ENCODE results near the gene CTNND2. TPM values are rescaled to one million over a fixed set of nuclear protein-coding genes. Genes with fewer than 3 reads are reported as not detected.

Gene CTNND2
- total and polyA plus RNA-seq, 10 donors = 0.93 to 51.0 (median 21.5) TPM

DNA sequence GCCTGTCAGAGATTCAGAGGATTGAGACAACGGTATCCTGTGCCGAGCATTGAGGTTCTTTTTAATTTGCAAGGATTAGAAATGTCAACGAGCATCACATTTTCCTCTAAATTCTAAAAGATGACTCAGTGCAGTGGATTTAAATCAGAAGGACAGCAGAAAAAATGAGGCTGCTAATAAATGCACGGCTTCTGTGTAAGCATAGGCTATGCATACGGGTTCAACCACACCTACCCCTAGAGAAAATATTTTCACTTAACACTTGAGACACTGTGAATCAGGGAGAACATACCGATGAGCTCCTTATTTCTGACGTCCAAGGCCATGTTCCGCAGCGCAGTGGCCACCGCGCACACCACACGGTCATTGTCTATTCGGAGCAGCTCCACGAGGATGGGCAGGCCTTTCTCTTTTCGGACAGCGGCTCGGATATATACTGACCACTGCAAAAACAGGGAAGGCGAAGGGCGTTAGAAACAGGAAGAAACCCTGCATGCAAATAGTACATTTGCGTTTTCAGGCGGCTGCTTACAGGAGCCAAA, 821.8 kb downstream of the CTNND2 start:
- 89 to 95% (median 93%) methylated on average over 21 of the region's 21 CpGs for WGBS, 5 donors
- H3K27ac ChIP-seq = no peak overlapping the region
- DNase-seq = no peak
- H3K4me1 ChIP-seq = no peaks in the 10 kb centered on the region
- TF ChIP-seq, protein P1, sequence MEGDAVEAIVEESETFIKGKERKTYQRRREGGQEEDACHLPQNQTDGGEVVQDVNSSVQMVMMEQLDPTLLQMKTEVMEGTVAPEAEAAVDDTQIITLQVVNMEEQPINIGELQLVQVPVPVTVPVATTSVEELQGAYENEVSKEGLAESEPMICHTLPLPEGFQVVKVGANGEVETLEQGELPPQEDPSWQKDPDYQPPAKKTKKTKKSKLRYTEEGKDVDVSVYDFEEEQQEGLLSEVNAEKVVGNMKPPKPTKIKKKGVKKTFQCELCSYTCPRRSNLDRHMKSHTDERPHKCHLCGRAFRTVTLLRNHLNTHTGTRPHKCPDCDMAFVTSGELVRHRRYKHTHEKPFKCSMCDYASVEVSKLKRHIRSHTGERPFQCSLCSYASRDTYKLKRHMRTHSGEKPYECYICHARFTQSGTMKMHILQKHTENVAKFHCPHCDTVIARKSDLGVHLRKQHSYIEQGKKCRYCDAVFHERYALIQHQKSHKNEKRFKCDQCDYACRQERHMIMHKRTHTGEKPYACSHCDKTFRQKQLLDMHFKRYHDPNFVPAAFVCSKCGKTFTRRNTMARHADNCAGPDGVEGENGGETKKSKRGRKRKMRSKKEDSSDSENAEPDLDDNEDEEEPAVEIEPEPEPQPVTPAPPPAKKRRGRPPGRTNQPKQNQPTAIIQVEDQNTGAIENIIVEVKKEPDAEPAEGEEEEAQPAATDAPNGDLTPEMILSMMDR (IDR thresholded peaks at IDR 0.05 in 8 of 11, conservative IDR thresholded peaks at IDR 0.05 in 3 of 11) = no peak
- TF ChIP-seq POLR2A (IDR thresholded peaks at IDR 0.05) = no peak
- no peak for TF ChIP-seq POLR2AphosphoS5 (IDR thresholded peaks at IDR 0.05)
- H3K27me3 ChIP-seq (replicated peaks in 1 of 7) = no peaks in the 10 kb centered on the region
- intact Hi-C loops (cut with DNase I; ENCODE audit: low total_unique reads) = no loop called here
- no peak overlapping the region for H3K4me3 ChIP-seq
- no peaks in the 10 kb centered on the region for H3K36me3 ChIP-seq
- peaks cover 0 to 5% (median 1%) of the 10 kb centered on the region in 8 donors for H3K9me3 ChIP-seq

- WGBS, 5 donors = 68 to 77% (median 71%) methylated on average over 4 of the region's 4 CpGs
- Histone ChIP-seq H3K9me3 (no peaks in the 10 kb centered on the region), H3K4me1 (no peaks in the 10 kb centered on the region), H3K27ac (no peak overlapping the region), H3K36me3 (no peaks in the 10 kb centered on the region), H3K4me3 (no peak overlapping the region), H3K27me3 (replicated peaks in 1 of 7) (peaks cover 0 to 8% (median 0%) of the 10 kb centered on the region in 7 donors)
- no peak for DNase-seq
- TF ChIP-seq POLR2A (IDR thresholded peaks at IDR 0.05) (no peak), POLR2AphosphoS5 (IDR thresholded peaks at IDR 0.05) (no peak)
- TF ChIP-seq, protein P1 (IDR thresholded peaks at IDR 0.05 in 8 of 11, conservative IDR thresholded peaks at IDR 0.05 in 3 of 11) = no peak
- intact Hi-C loops (cut with DNase I; ENCODE audit: low total_unique reads) = no loop called here
These were observed 827.2 kb downstream of the CTNND2 start for GRCh38 chr5:11076945-11077613.

DNA sequence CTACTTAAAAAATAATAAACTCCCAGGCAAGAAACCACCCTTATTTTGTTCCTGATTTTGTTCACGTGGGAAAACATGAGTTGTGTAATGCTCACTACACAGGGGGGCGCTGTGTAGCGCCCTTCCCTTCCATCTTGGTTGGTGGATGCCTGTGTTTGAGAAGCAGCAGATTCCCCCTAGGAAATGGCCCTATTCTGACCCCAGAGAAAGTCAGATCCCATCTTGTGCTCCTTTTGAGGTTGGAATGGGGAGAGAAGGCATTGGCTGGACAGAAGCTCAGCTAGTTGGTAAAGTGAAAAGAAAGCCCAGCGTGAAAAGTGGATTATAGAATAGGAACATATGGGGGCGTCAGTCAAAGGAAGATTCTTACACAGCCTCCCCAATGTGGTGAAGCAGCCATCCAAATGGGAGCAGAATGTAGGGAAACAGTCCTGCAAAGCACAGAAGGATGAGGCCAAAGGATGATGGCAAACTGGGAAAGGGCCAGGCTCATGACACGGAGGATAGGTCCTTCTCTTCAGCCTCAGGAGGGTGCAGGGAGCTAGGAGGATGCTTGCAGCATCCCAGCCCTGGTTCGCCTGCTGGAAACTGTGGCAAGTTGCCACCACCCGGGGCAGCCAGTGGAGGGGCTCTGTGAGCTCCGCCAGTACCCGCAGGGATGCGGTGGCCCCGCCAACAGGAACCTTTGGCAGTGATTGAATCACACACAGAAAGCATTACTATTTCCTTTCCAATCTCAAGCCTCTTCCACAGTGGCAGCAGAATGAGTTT, 829.0 kb downstream of the CTNND2 start:
- TF ChIP-seq POLR2AphosphoS5 (IDR thresholded peaks at IDR 0.05) (no peak), POLR2A (IDR thresholded peaks at IDR 0.05) (no peak)
- TF ChIP-seq, protein P1 (IDR thresholded peaks at IDR 0.05 in 8 of 11, conservative IDR thresholded peaks at IDR 0.05 in 3 of 11) = no peak

GRCh38 chr5:11072568-11072967, 831.7 kb downstream of the CTNND2 start:
- H3K4me3 ChIP-seq = no peak overlapping the region
- peaks cover 0 to 8% (median 0%) of the 10 kb centered on the region in 7 donors for H3K27me3 ChIP-seq (replicated peaks in 1 of 7)
- DNase-seq = no peak
- intact Hi-C loops (cut with DNase I; ENCODE audit: low total_unique reads) = no loop called here
- H3K9me3 ChIP-seq = peaks cover 0 to 18% (median 11%) of the 10 kb centered on the region in 8 donors
- no peak for TF ChIP-seq POLR2A (IDR thresholded peaks at IDR 0.05)
- TF ChIP-seq, protein P1 (IDR thresholded peaks at IDR 0.05 in 8 of 11, conservative IDR thresholded peaks at IDR 0.05 in 3 of 11) = no peak
- TF ChIP-seq POLR2AphosphoS5 (IDR thresholded peaks at IDR 0.05) = no peak
- WGBS, 5 donors = 78 to 88% (median 86%) methylated on average over 5 of the region's 5 CpGs
- no peaks in the 10 kb centered on the region for H3K4me1 ChIP-seq
- no peak overlapping the region for H3K27ac ChIP-seq
- H3K36me3 ChIP-seq = no peaks in the 10 kb centered on the region

More for the DNA sequence above, 829.0 kb downstream of the CTNND2 start:
- no peak overlapping the region for H3K4me3 ChIP-seq
- H3K9me3 ChIP-seq = peaks cover 0 to 7% (median 1%) of the 10 kb centered on the region in 8 donors
- H3K36me3 ChIP-seq = no peaks in the 10 kb centered on the region
- no peaks in the 10 kb centered on the region for H3K4me1 ChIP-seq
- intact Hi-C loops (cut with DNase I; ENCODE audit: low total_unique reads) = no loop called here
- H3K27ac ChIP-seq = no peak overlapping the region
- peaks cover 0 to 8% (median 0%) of the 10 kb centered on the region in 7 donors for H3K27me3 ChIP-seq (replicated peaks in 1 of 7)
- WGBS, 5 donors = 71 to 79% (median 76%) methylated on average over 12 of the region's 12 CpGs
- DNase-seq = no peak
